Esophagus mucosa (tissue), 1 donor: Measurements from ENCODE around the gene LRRN2. TPM values are rescaled to one million over a fixed set of nuclear protein-coding genes. Genes with fewer than 3 reads are reported as not detected.

Experiments used
- ATAC-seq: fragments of 200-7000 bp; cut with Tn5 transposase; one replicate; pipeline ENCODE4 v1.9.1; 2020
- total RNA-seq: library from RNA; stranded (reverse); gene quantifications from one replicate; pipeline ENCODE4 v1.2.4, GENCODE V29; 2023
- donor health status: DM: yes; HTN: yes; CAD: no.

Gene LRRN2
- total RNA-seq, 1 donor from 2014 or later: 0.72 TPM

GRCh38 chr1:204627436-204627835, 58.1 kb downstream of the LRRN2 start:
- ATAC-seq: no peak

- ATAC-seq: no peak
Observed at GRCh38 chr1:204626381-204626780, 59.2 kb downstream of the LRRN2 start.

- ATAC-seq: no peak
Observed at GRCh38 chr1:204624631-204625216, 60.8 kb downstream of the LRRN2 start.

- no peak for ATAC-seq
Observed at GRCh38 chr1:204623894-204624361, 61.6 kb downstream of the LRRN2 start.

- ATAC-seq: no peak
Observed at GRCh38 chr1:204623365-204623893, 62.1 kb downstream of the LRRN2 start.

GRCh38 chr1:204621996-204622395, 63.5 kb downstream of the LRRN2 start:
- no peak for ATAC-seq

- peak; percentile 86 for ATAC-seq
Observed at GRCh38 chr1:204621396-204621795, 64.1 kb downstream of the LRRN2 start.

- no peak for ATAC-seq
Observed at GRCh38 chr1:204619721-204620120, 65.8 kb downstream of the LRRN2 start.

GRCh38 chr1:204618148-204618760, 67.3 kb downstream of the LRRN2 start:
- ATAC-seq: no peak

- no peak for ATAC-seq
Observed at GRCh38 chr1:204617256-204618147, 68.0 kb downstream of the LRRN2 start.

- ATAC-seq: no peak
Observed at GRCh38 chr1:204616641-204617040, 68.9 kb downstream of the LRRN2 start.

GRCh38 chr1:204615881-204616280, 69.7 kb downstream of the LRRN2 start:
- no peak for ATAC-seq

GRCh38 chr1:204613636-204614035, 71.9 kb downstream of the LRRN2 start:
- no peak for ATAC-seq

- no peak for ATAC-seq
Observed at GRCh38 chr1:204612326-204612725, 73.2 kb downstream of the LRRN2 start.

- ATAC-seq: no peak
Observed at GRCh38 chr1:204611036-204611435, 74.5 kb downstream of the LRRN2 start.

GRCh38 chr1:204607910-204608309, 77.6 kb downstream of the LRRN2 start:
- no peak for ATAC-seq

- no peak for ATAC-seq
Observed at GRCh38 chr1:204605791-204606190, 79.7 kb downstream of the LRRN2 start.

- no peak for ATAC-seq
Observed at GRCh38 chr1:204602871-204603542, 82.5 kb downstream of the LRRN2 start.

- ATAC-seq: no peak
Observed at GRCh38 chr1:204602111-204602579, 83.4 kb downstream of the LRRN2 start.

GRCh38 chr1:204600968-204601367, 84.6 kb downstream of the LRRN2 start:
- ATAC-seq: no peak

GRCh38 chr1:204600203-204600602, 85.3 kb downstream of the LRRN2 start:
- ATAC-seq: no peak

- ATAC-seq: no peak
Observed at GRCh38 chr1:204599596-204599995, 85.9 kb downstream of the LRRN2 start.

- peak; percentile 61 for ATAC-seq
Observed at GRCh38 chr1:204599098-204599497, 86.4 kb downstream of the LRRN2 start.
